Stimulated activated CD4-positive, alpha-beta T cell treated with anti-CD3 and anti-CD28 coated beads, Interleukin-15, amount 100 ng/mL, for 1 hour (primary cell): ENCODE data around the gene SLC6A13.
A peak's percentile ranks its signal among the peaks of the same experiment; 100 is the strongest.

Source experiments
- DNase-seq, 2 donors: peaks; one replicate each; pipeline ENCODE4 v3.0.0-alpha.2; 2020; ENCODE audit warnings: low read depth in 1 of 2, low spot score in 1 of 2

The SLC6A13 gene

DNA sequence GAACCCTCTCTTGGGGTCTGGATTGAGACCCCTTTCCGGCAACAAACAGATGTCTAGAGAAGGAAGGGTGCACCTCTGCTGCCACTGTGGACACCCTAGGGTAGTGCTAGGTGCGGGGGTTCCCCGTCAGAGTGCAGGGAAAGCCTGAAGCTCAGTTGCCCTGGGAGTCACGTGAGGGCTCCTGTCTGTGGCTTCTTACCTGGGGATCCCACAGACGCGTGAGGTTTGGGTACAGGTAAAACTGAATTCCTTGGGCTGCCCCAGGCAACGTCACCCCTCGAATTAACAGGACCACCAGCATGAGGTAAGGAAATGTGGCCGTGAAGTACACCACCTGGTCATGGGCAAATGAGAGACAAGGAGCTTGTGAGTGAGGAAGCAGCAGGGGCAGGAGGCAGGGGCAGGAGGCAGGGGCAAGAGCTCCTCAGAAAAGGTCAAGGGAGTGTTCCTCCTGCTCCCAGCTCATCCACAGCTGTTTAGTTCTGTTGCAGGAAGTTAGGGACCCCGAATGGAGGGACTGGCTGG is 27.7 kb downstream of the SLC6A13 start:
- no peak for DNase-seq

DNA sequence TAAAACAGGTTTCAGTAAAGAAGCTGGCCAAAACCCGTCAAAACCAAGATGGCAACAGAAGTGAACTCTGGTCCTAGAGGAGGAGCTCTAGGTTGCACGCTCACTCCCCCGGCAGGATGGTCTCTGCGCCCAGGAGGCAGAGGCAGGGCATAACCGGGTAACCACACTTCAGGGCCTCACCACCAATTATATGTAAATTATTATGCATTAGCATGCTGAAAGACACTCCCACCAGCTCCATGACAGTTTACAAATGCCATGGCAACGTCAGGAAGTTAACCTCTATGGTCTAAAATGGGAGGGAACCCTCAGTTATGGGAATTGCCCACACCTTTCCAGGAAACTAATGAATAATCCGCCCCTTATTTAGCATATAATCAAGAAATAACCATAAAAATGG is 28.6 kb downstream of the SLC6A13 start:
- DNase-seq, result no peak

DNA sequence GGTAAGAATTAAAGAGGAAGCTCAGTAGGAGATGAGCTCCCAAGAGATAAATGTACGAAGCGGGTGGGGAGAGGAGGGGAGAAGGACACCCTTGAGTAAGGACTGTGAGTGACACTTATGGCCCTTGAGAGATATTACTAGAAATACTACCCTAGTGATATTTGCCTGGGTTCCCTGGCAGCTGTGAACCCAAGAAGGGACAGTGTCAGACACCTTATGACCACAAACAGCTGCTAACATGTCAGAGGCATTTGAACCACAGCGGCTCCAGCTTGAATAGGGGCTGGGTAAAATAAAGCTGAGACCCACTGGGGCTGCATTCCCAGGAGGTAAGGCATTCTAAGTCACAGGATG is 29.0 kb downstream of the SLC6A13 start:
- DNase-seq, result no peak

DNA sequence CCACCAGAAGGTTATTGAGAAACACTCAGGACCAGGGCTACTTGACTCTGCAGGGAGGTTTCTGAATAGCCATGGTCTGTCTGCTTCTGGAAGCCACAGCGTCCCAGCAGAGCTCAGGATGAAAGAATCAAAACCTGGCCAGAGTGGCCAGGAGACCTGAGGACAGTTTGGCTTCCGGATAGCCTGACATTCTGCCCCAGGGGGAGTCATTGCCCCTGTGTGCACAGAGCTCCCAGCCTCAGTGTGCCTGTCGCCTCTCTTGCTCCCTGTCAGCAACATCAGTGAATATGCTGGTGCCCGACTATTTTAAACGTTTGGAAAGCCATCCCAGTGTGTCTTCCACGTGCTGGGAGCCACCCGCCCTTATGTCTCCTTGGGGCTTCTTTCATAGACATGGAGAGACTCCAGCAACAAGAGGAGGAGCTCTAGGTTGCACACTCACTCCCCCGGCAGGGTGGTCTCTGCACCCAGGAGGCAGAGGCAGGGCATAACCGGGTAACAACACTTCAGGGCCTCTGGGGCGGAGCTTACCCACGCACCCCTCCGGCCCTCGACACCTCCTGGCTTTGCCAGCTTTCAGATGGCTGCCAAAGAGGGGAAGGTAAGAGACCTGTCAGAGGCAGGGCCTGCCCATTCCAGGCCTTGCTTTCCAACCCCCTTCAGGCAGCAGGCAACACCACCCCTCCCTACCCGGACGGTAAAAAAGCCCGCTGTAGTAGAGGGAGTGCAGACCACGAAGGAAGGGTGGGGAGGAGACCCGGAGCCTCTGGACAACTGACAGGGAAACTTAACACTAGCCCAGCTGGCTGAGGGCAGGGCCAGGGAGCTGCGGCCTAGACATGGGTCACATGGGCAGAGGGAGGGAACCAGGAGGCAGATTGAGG is 29.7 kb downstream of the SLC6A13 start:
- no peak for DNase-seq

GRCh38 chr12:230925-231671 is 31.5 kb downstream of the SLC6A13 start:
- DNase-seq, result no peak

DNA sequence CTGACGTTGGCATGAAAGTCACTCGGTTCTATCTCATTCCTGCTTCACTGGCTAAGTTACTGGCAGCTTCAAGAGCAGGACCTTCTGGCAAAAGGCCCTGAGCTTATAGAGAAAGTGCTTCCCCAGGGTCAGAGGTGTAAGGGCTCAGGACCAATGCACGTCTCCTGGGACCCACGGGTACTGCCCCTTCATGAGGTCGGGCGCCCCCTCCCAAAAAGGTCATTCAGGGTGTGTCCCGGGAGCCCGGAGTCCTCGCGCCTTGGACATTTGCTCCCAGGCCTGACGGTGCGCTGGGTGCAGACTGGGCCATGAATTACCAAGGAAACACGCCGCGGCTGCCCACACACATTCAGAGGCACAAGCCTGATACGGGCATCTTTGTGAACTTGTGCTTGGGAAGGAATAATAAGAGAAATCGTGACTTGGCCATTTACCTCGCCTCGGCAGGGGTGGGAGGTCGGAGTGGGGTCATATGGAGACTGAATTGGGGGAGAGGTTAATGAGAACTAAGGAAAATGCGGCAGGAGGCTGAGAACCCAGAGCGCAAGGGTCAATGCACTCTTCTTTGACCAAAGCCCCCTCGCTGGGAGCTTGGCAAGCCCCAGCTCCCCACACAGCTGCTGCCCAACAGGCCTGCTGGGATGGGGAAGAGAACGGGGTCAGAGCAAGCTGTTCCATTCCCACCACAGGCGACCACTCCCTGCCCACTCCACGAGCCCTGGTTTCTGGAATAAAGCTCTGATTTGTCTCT is 33.0 kb downstream of the SLC6A13 start:
- DNase-seq, result no peak

GRCh38 chr12:228846-229200 is 33.8 kb downstream of the SLC6A13 start:
- no peak for DNase-seq

DNA sequence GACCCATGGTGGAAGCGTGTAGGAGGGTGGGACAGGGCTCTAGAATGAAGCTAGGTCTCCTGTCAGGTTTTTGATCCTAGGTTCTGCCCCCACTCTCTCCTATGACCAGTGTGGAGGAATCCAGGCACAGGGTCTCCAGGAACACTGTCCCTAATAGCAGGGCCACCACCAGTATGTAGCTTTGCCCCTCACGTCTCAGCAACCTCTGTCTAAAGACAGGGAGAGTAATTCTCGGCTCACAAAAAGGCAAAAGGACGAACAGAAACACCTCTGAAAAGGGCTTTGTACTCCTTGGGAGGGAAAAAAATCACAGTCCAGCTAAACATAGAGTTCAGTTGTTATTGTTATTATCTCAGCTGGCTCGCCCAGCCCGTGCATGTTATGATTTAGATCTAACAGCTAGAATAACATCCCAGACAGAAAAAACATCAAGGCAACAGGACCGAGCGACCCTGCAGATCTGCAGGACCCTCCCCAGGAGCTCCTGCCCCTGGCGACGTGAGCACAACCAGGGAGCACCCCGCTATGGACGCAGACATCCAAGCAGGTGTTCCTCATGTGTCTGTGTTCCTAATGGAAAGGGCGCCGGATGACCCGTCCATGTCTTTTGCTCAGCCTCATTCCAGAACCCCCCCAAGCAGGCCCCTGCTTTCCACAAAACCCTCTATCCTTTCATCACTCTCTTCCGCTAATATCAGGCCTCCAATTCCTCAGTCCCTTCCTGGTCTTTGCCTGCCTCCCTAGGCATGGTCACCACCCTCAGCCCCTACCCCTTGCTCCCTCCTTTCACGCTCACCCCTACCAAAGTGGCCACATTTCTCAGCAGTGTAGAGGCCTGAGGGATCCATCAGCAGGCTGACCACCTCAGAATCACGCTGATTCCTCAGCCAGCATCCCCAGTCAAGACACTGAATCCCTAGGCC is 34.5 kb downstream of the SLC6A13 start:
- no peak for DNase-seq

GRCh38 chr12:227286-227915 is 35.2 kb downstream of the SLC6A13 start:
- no peak for DNase-seq

DNA sequence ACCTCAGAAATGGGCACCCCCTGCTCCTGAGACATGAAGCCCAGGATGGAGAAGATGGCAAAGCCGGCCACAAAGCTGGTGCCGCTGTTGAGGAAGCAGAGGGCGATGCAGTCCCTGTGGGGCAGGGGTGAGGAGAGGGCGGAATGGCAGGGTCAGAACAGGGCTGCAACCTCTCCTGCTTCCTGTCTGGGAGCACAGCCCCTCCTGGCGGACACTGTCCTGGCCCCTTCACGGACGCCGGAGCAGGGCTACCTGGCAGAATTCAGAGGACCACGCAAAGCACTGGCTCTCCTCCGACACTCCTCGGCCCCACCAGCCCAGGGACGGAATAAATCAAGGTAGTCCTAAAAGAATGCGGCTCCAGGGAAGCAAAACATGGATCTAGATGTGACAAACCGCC is 36.2 kb downstream of the SLC6A13 start:
- no peak for DNase-seq

DNA sequence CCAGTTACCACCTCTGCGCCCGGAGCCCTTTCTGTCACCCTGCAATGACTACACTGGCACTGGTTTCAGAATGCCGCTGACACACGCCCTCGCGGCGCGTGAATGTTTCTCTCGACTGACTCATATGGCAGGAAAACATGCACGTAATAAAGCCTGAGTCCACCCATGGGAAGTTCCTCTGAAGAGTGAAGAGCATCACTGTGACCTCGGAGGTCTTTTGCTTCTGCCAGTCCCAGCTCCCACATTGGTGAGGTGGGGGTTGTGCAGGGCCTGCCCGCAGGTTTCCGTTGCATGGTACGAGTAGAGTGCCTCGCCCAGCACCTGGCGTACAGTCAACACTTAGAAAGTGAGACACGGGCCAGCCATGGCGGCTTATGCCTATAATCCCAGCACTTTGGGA is 37.6 kb downstream of the SLC6A13 start:
- DNase-seq, result no peak

- DNase-seq, result no peak
These were observed 38.3 kb downstream of the SLC6A13 start for GRCh38 chr12:224330-224729.

GRCh38 chr12:223841-224240 is 38.8 kb downstream of the SLC6A13 start:
- no peak for DNase-seq

GRCh38 chr12:221736-222135 is 40.9 kb downstream of the SLC6A13 start:
- DNase-seq, result no peak

DNA sequence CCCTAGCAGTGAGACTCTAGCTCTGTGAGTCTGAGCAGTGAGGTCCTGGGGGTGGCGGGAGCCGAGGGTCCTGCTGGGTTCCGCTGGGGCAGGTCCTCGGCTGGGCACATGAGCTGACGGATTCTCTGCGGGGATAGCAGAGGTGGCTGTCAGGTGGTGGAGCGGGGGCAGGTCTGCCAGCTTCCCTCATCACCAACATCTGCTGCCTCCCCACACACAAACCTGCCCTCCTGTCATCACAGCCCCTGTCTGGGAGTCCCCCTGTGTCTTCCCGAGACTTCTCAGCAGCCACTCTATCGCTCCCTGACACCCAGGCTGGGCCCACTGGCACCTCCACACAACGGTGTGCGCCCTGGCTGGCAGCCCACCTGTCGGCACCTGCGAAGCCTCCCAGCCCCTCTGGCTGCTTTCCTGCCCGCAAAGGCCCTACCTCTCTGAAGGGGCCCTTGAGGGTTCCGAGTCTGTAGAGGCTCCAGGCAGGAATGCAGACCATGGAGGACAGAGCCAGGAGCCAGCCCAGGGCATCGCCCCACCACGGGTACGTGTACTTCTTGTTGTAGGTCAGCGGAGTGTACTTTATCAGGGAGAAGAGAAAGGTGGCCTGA is 41.6 kb downstream of the SLC6A13 start:
- DNase-seq, result no peak

- DNase-seq, result no peak
These were observed 42.1 kb downstream of the SLC6A13 start for GRCh38 chr12:220491-220890.

GRCh38 chr12:219891-220352 is 42.7 kb downstream of the SLC6A13 start:
- DNase-seq, result peak in 1 of 2 donors; percentile 13

DNA sequence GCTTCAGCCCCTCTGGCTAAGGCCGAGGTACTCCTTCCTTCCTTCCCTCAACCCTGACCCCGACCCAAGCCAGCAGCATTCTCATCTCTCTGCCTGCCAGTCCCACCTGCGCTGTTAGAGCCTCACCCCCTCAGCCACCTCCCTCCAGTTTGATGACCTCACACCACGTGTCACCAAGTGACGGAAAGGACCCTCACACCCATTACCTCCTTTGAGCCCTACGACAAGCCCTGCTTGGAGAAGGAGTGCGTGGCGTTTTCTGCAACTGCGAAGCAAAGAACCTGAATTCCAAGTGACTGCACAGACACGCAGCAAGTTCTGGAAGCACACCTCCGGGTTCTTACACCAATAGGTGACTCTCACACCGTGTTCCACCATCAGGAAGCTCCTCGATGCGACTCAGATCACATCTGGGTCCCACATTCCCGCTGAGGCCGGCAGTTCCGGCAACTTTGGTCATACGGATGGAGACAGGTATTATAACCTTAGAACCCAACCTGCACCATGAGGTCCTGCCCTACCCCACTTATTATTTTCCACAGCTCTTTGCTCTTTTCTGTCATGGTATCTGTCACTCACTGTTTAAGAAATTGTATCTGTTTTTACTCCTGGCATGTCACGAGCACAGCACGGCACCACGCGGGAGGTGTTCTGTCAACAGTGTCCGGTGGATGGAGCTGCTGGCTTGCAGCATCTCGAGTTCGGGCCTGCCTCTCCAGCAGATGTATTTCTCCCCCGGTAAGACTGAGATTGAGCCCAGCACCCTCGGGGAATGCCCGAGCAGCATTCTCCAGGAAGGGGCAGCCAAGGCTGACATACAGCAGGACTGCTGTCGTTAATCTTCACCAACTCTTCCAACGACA is 43.7 kb downstream of the SLC6A13 start:
- no peak for DNase-seq

GRCh38 chr12:218221-218620 is 44.4 kb downstream of the SLC6A13 start:
- no peak for DNase-seq
